ENCODE measurements around the gene BICDL2. TPM values are rescaled to one million over a fixed set of nuclear protein-coding genes. Genes with fewer than 3 reads are reported as not detected.

BICDL2 gene
- polyA plus RNA-seq, 4 donors, result 0.07 to 7.7 (median 2.6) TPM

- no peak for DNase-seq (ENCODE audit: low read depth in 4 of 4, low spot score in 3 of 4)
These were observed 48.1 kb downstream of the BICDL2 start for GRCh38 chr16:2988590-2989099.

- DNase-seq (ENCODE audit: low read depth in 4 of 4, low spot score in 3 of 4), result no peak
These were observed 48.9 kb downstream of the BICDL2 start for GRCh38 chr16:2987833-2988232.

DNA sequence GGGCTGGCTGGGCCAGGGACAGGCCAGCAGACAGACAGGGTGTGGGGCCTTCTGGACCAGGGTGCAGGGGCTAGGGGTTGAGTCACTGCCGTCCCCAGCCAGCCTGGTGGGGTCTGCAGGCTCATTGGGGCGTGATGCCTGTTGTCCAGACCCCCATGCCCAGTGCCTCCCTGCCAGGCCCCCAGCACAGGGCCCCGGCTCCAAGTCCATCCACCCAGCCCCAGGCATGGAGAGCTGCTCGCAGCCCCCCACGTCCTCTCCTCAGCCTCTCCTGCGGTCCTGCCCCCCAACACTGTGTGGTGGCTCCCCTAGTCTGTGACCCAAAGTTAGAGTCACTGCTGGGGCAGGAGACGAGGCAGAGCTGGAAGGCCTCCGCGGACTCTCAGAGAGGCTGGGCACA lies 49.5 kb downstream of the BICDL2 start:
- no peak for DNase-seq (ENCODE audit: low read depth in 4 of 4, low spot score in 3 of 4)

DNA sequence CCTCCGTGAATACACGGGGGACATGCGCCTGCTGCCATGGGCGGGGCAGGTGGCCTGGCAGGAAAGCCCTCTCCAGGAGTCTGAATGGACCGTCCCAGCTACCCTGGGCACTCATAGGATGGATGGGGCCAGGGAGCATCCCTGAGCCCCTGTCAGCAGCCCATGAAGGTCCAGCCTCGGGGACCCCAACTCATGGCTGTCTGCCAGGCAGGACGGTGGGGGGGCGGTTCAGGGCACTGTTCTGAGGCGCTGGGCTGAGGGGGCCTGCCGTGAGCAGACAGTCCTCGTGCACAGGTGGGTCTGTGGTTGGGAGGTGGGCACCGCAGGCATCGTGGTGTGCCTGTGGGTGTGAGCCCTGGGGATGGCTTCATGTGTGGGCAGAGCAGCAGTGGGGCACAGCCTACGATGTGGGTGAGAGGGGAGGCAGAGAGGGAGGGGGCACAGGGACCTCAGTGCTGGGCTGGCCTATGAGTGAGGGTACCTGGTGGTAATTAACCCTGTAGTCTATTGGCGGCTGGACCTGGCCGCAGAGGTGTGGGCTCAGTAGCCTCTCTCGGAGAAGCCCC lies 50.0 kb downstream of the BICDL2 start:
- DNase-seq (ENCODE audit: low read depth in 4 of 4, low spot score in 3 of 4), result no peak

GRCh38 chr16:2985893-2986355 lies 50.8 kb downstream of the BICDL2 start:
- no peak for DNase-seq (ENCODE audit: low read depth in 4 of 4, low spot score in 3 of 4)

GRCh38 chr16:2985462-2985861 lies 51.3 kb downstream of the BICDL2 start:
- DNase-seq (ENCODE audit: low read depth in 4 of 4, low spot score in 3 of 4), result no peak

DNA sequence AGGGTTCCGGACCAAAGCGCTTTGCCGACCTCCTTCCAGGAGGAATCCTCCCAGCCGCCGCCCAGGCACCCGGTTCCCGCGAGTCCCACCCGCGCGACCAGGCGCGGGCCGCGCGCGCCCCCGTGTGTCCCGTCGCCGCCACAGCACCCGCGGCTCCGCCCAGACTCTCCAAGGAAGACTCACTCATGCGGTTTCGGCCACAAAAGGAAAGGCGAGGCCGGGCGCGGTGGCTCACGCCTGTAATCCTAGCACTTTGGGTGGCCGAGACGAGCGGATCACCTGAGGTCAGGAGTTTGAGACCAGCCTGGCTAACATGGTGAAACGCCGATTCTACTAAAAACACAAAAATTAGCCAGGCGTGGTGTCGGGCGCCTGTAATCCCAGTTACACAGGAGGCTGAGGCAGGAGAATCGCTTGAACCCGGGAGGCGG lies 53.0 kb downstream of the BICDL2 start:
- DNase-seq (ENCODE audit: low read depth in 4 of 4, low spot score in 3 of 4), result peak in 1 of 4 donors; percentile 59

DNA sequence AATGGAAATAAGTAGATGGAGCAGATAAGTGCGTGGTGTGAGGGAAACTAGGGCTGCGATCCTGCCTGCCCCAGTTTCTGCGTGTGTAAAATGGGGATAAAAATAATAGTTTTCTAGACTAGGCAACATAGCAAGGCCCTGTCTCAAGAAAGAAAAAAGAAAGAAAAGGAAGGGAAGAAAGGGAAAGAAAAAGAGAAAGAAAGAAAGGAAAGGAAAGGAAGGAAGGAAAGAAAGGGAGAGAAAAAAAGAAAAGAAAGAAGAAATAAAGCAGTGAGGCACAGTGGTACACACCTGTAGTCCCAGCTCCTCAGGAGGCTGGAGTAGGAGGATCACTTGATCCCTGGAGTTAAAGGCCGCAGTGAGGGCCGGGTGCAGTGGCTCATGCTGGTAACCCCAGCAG lies 54.3 kb downstream of the BICDL2 start:
- no peak for DNase-seq (ENCODE audit: low read depth in 4 of 4, low spot score in 3 of 4)

DNA sequence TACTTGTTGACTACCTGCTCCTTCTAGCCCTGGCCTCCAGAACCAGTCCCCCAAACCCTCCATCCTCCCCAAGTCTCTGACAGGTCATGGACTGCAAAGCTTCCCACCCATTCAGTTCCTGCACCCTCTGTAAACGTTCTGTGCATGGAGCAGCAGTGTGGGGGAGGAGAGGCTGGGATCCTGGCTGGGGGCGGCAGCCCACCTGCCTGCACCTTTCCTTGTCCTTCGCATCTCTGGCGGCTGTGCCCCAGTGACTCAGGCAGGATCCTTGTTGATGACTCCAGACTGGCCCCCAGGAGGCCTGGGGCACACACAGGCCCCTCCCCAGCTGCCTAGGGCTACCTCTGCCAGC lies 54.9 kb downstream of the BICDL2 start:
- no peak for DNase-seq (ENCODE audit: low read depth in 4 of 4, low spot score in 3 of 4)

GRCh38 chr16:2981177-2981898 lies 55.4 kb downstream of the BICDL2 start:
- no peak for DNase-seq (ENCODE audit: low read depth in 4 of 4, low spot score in 3 of 4)

GRCh38 chr16:2980227-2981176 lies 56.2 kb downstream of the BICDL2 start, which contains the start of gene PKMYT1:
Gene PKMYT1 (minus strand): TSS chr16:2980446. CDS start chr16:2979657, 789 bp downstream.
- DNase-seq (ENCODE audit: low read depth in 4 of 4, low spot score in 3 of 4), result peak; percentile 73 to 83 (median 76)

DNA sequence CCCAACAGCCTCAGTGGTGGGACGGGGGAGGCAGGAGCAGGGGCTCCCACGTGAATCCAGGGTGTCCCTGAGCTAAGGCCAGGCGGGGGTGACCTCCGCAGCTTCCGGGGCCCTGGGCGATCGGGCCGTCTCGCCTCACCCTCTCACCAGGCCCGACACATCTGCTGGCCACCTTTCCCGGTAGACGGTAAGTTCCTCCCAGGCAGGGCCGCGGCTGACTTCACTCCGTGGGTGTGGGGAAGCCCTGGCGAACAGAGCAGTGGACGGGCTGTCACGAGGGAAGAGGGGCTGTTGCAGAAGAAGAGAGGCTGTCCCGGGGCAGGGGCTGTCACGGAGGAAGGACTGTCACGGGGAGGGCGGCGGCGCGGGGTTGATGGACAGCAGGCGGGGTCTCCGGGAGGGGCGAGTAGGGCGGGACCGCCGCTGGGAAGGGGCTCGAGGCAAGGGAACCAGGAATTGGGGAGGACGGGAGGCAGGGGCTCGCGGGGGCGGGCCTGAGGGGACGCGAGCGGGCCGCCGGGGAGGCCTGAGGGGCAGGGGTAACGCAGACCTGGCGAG lies 57.0 kb downstream of the BICDL2 start:
- DNase-seq (ENCODE audit: low read depth in 4 of 4, low spot score in 3 of 4), result no peak

Other genes starting within 250 kb of the BICDL2 start
- gene PRSS33, start 249.4 kb downstream of the BICDL2 start, polyA plus RNA-seq (ENCODE audit: insufficient read length in 4 of 4), result under 1 TPM in 3 of 4 donors, not detected in 1; 0.18 to 0.80 (median 0.20) TPM
- not detected for gene PRSS41, start 238.5 kb downstream of the BICDL2 start, polyA plus RNA-seq (ENCODE audit: insufficient read length in 4 of 4)
- under 1 TPM in 1 of 4 donors, not detected in 3; 0.44 TPM for gene PRSS21, start 219.7 kb downstream of the BICDL2 start, polyA plus RNA-seq (ENCODE audit: insufficient read length in 4 of 4)
- under 1 TPM in 3 of 4 donors, not detected in 1; 0.42 to 0.50 (median 0.47) TPM for gene ZG16B, start 206.6 kb downstream of the BICDL2 start, polyA plus RNA-seq (ENCODE audit: insufficient read length in 4 of 4)
- 10 to 100 TPM in 1 of 4 donors, 1 to 10 TPM in 2, under 1 TPM in 1; 0.35 to 14.5 (median 6.9) TPM for gene PRSS22, start 178.8 kb downstream of the BICDL2 start, polyA plus RNA-seq (ENCODE audit: insufficient read length in 4 of 4)
- gene FLYWCH2, start 153.7 kb downstream of the BICDL2 start, polyA plus RNA-seq (ENCODE audit: insufficient read length in 4 of 4), result 10 to 100 TPM; 21.1 to 30.0 (median 23.1) TPM
- gene FLYWCH1, start 125.0 kb downstream of the BICDL2 start, polyA plus RNA-seq (ENCODE audit: insufficient read length in 4 of 4), result 10 to 100 TPM; 14.9 to 35.3 (median 18.5) TPM
- gene KREMEN2, start 72.7 kb downstream of the BICDL2 start, polyA plus RNA-seq (ENCODE audit: insufficient read length in 4 of 4), result 1 to 10 TPM in 3 of 4 donors, not detected in 1; 1.4 to 2.2 (median 1.4) TPM
- gene PAQR4, start 67.6 kb downstream of the BICDL2 start, polyA plus RNA-seq (ENCODE audit: insufficient read length in 4 of 4), result 10 to 100 TPM in 2 of 4 donors, 1 to 10 TPM in 2; 7.0 to 10.8 (median 9.8) TPM
- gene PKMYT1, start 56.5 kb downstream of the BICDL2 start, polyA plus RNA-seq (ENCODE audit: insufficient read length in 4 of 4), result 10 to 100 TPM; 13.1 to 26.8 (median 16.5) TPM
- 1 to 10 TPM in 3 of 4 donors, under 1 TPM in 1; 0.87 to 4.7 (median 2.3) TPM for gene CLDN9, start 24.0 kb downstream of the BICDL2 start, polyA plus RNA-seq (ENCODE audit: insufficient read length in 4 of 4)
- 10 to 100 TPM in 3 of 4 donors, 1 to 10 TPM in 1; 1.1 to 38.0 (median 32.7) TPM for gene CLDN6, start 18.8 kb downstream of the BICDL2 start, polyA plus RNA-seq (ENCODE audit: insufficient read length in 4 of 4)
- gene TNFRSF12A, start 16.6 kb downstream of the BICDL2 start, polyA plus RNA-seq (ENCODE audit: insufficient read length in 4 of 4), result 10 to 100 TPM in 2 of 4 donors, 1 to 10 TPM in 2; 4.4 to 19.3 (median 10.7) TPM
- 100 to 1,000 TPM in 1 of 4 donors, 10 to 100 TPM in 3; 61.3 to 102 (median 72.0) TPM for gene HCFC1R1, start 13.0 kb downstream of the BICDL2 start, polyA plus RNA-seq (ENCODE audit: insufficient read length in 4 of 4)
- 10 to 100 TPM; 22.9 to 36.2 (median 28.0) TPM for gene THOC6, start 12.9 kb downstream of the BICDL2 start, polyA plus RNA-seq (ENCODE audit: insufficient read length in 4 of 4)
- 1 to 10 TPM in 3 of 4 donors, under 1 TPM in 1; 0.67 to 2.7 (median 1.5) TPM for gene MMP25, start 9.6 kb upstream of the BICDL2 start, polyA plus RNA-seq (ENCODE audit: insufficient read length in 4 of 4)
- 10 to 100 TPM; 35.1 to 45.5 (median 36.3) TPM for gene IL32, start 28.7 kb upstream of the BICDL2 start, polyA plus RNA-seq (ENCODE audit: insufficient read length in 4 of 4)
- gene ZSCAN10, start 62.4 kb upstream of the BICDL2 start, polyA plus RNA-seq (ENCODE audit: insufficient read length in 4 of 4), result under 1 TPM in 1 of 4 donors, not detected in 3; 0.20 TPM
- 10 to 100 TPM; 13.1 to 20.6 (median 15.4) TPM for gene ZNF205, start 75.6 kb upstream of the BICDL2 start, polyA plus RNA-seq (ENCODE audit: insufficient read length in 4 of 4)
- 10 to 100 TPM; 10.1 to 15.9 (median 11.6) TPM for gene ZNF213, start 98.1 kb upstream of the BICDL2 start, polyA plus RNA-seq (ENCODE audit: insufficient read length in 4 of 4)
- not detected for gene OR1F1, start 151.3 kb upstream of the BICDL2 start, polyA plus RNA-seq (ENCODE audit: insufficient read length in 4 of 4)
- gene ZNF200, start 198.2 kb upstream of the BICDL2 start, polyA plus RNA-seq (ENCODE audit: insufficient read length in 4 of 4), result 10 to 100 TPM; 12.0 to 14.9 (median 13.5) TPM
- under 1 TPM; 0.22 to 0.47 (median 0.29) TPM for gene MEFV, start 219.7 kb upstream of the BICDL2 start, polyA plus RNA-seq (ENCODE audit: insufficient read length in 4 of 4)
- gene ZNF263, start 246.5 kb upstream of the BICDL2 start, polyA plus RNA-seq (ENCODE audit: insufficient read length in 4 of 4), result 10 to 100 TPM; 44.0 to 53.6 (median 46.0) TPM

Data from left renal pelvis (tissue), 4 donors.